AG09309 (cell line): Measurements from ENCODE around the gene PRMT9.

Experiments
- DNase-seq: peaks from one replicate; pipeline ENCODE4 v3.0.0-alpha.2; 2010; ENCODE audit warnings: low read depth
- H3K4me3 ChIP-seq: 2 replicates; pipeline ENCODE4 v1.5.1; 2011; ENCODE audit warnings: mild to moderate bottlenecking, low read depth, low read length, moderate library complexity; ENCODE audit not compliant: control insufficient read depth
- CTCF ChIP-seq: IDR thresholded peaks from 2 replicates; pipeline ENCODE4 v1.5.1; 2011; ENCODE audit warnings: mild to moderate bottlenecking, low read depth, low read length, inconsistent platforms; ENCODE audit not compliant: insufficient read depth, control insufficient read depth; ENCODE audit errors: missing control alignments

PRMT9 gene

GRCh38 chr4:147629783-147630730, 53.9 kb downstream of the PRMT9 start:
- no peak for TF ChIP-seq CTCF
- DNase-seq: no peak
- H3K4me3 ChIP-seq: no peak overlapping the region

GRCh38 chr4:147628415-147628814, 55.5 kb downstream of the PRMT9 start:
- DNase-seq: no peak
- H3K4me3 ChIP-seq: no peak overlapping the region
- no peak for TF ChIP-seq CTCF

- no peak for TF ChIP-seq CTCF
- H3K4me3 ChIP-seq: no peak overlapping the region
- DNase-seq: no peak
Observed at GRCh38 chr4:147626903-147627302, 57.1 kb downstream of the PRMT9 start.

- no peak overlapping the region for H3K4me3 ChIP-seq
- no peak for TF ChIP-seq CTCF
- DNase-seq: no peak
Observed at GRCh38 chr4:147625733-147626132, 58.2 kb downstream of the PRMT9 start.

GRCh38 chr4:147620315-147620714, 63.6 kb downstream of the PRMT9 start:
- no peak overlapping the region for H3K4me3 ChIP-seq
- no peak for DNase-seq
- TF ChIP-seq CTCF: no peak

- no peak for TF ChIP-seq CTCF
- no peak for DNase-seq
- peak overlapping the region; percentile 83 for H3K4me3 ChIP-seq
Observed at GRCh38 chr4:147617841-147618691, 65.9 kb downstream of the PRMT9 start.
